HG03521 (cell line): ENCODE measurements around the gene PCAT6.

Experiments used
- ATAC-seq: cut with Tn5 transposase; IDR thresholded peaks from one replicate; pipeline ENCODE4 v1.9.1; 2021; ENCODE audit warnings: mild to moderate bottlenecking, moderate library complexity; ENCODE audit not compliant: unreplicated experiment

Gene PCAT6

DNA sequence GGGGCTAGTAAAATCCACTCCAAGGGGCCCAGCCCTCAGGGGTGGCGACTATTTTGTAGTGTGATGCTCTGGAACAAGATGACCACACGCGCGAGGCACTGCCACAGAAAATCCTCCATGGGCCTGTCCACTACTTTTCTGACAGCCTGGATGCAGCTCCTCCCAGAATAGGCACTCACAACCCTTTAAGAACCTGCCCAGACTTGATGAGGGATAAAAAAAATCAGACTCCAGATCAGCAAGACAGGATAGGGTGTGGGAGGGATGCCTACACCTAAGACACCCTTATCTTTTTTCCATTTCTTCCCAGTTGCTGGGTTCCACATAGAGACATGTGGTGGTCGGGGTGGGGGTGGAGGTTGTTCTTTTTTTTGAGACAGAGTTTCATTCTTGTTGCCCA, 33.5 kb downstream of the PCAT6 start:
- no peak for ATAC-seq

- no peak for ATAC-seq
Observed at GRCh38 chr1:202844935-202845334, 34.2 kb downstream of the PCAT6 start.

- ATAC-seq, result no peak
Observed at GRCh38 chr1:202848191-202848542, 37.4 kb downstream of the PCAT6 start.

DNA sequence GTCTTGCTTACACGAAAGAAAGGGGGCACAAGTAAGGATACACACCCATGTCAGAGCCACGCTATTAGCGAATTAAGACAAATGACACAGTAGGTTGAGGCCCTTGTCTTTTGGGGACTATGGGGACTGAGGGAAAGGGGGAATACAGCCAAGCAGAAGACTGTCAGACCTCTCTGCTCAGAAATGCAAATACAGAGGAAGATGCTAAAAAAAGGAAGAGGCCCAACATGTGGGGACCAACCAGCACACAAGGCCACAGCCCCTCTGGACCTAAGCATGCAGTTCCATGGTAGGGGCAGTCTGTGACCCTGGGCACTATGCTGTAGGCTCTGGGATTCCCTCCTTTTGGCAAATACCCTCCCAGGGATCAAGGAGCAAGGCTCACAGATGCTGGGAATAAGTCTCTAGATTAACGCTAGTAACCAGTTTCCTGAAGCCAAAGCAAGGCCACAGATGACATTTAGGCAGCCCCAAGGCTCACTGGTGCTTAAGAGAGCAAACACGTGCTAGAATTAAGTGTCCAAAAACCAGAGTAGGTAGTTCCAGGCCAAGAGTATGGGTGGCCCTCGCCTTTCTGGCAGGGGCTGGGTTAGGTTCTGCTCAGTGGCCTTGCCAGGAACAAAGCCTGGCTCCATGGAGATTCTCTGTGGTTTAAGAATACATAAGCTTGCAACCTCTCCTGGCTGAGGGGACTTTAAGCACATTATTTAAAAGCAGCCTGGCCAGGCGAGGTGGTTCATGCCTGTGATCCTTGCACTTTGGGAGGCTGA, 40.0 kb downstream of the PCAT6 start:
- ATAC-seq, result no peak

- no peak for ATAC-seq
Observed at GRCh38 chr1:202852163-202852904, 41.6 kb downstream of the PCAT6 start.

- ATAC-seq, result no peak
Observed at GRCh38 chr1:202854787-202855186, 44.0 kb downstream of the PCAT6 start.

- ATAC-seq, result no peak
Observed at GRCh38 chr1:202856014-202856413, 45.3 kb downstream of the PCAT6 start.

DNA sequence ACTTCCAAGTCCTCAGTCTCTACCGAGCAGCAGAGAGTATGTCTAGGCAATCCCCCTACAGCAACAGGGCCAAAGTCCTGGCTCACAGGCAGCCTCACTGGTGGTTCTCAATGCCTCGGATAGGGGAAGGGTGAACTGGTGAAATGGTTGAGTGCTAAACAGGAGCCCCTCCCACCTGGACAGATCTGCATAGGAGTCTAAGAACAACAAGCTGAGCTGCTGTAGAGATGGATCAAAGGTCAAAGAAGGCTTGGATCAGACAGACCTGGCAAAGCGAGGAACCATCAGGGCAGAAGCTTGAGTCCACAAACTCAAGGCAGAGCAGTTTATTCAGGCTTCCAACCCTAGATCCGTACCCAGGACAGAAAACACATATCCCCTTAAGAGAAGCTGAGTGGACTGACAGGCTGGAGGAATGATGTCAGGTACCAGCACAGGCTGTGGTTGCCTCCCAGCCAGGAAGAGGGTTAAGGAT, 46.4 kb downstream of the PCAT6 start:
- no peak for ATAC-seq

- no peak for ATAC-seq
Observed at GRCh38 chr1:202858331-202858730, 47.6 kb downstream of the PCAT6 start.

DNA sequence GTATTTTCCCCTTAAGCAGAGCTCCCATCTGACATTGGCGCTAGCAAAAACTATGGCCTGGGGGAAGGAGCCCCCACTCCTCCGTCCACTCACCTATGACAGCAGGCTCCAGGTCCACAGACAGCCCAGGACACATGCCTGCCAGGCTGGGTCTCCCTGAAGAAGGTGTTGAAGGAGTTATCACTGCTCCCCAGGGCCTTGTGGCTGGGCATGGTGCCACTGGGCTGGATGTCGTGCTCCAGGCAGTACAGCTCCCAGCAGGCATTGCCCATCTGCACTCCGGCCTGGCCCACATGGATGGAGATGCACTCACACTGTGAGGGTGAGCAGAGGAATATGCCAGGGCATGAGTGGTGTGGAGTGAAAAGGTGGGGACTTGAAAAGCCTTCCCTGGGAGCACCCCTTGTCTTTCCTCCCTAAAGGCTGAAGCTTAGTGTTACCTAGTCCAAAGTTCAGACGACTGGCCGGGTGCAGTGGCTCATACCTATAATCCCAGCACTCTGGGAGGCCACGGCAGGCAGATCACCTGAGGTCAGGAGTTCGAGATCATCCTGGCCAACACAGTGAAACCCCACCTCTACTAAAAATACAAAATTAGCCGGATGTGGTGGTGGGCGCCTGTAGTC, 48.1 kb downstream of the PCAT6 start:
- ATAC-seq, result no peak

GRCh38 chr1:202860744-202861419, 50.1 kb downstream of the PCAT6 start:
- ATAC-seq, result no peak
